ENCODE results near the gene CMTM7. TPM values are rescaled to one million over a fixed set of nuclear protein-coding genes. Genes with fewer than 3 reads are reported as not detected.

CMTM7 gene
- total and polyA plus RNA-seq, 10 of the 15 experiments (the other 5 are each of a cell fraction or from before 2014, with no cell fraction given), result 3.7 to 36.4 (median 14.7) TPM

GRCh38 chr3:32452009-32452408 lies 60.4 kb downstream of the CMTM7 start:
- in situ Hi-C loops (cut with MboI) (no loop called here), intact Hi-C loops (cut with micrococcal nuclease; ENCODE audit: unreplicated experiment) (no loop called here)
- SMC1A ChIA-PET (ENCODE audit: uncharacterized antibody, unreplicated experiment), result interaction anchor here (1.2 to 9.0 kb wide), 5 partner anchors 12 to 77 kb away, joined by 3 to 119 read pairs (median 4); no protein-coding TSS in a partner anchor
- Histone ChIP-seq H3K9ac (ENCODE audit: control insufficient read depth, insufficient read depth, low read length) (no peak overlapping the region), H3K79me2 (ENCODE audit: control insufficient read depth, insufficient read depth, low read length) (no peaks in the 10 kb centered on the region), H3K4me3 (no peak overlapping the region), H4K20me1 (ENCODE audit: control insufficient read depth, insufficient read depth) (no peaks in the 10 kb centered on the region), H3K9me3 (replicated peaks; ENCODE audit: control insufficient read depth, insufficient read depth, low read length) (no peaks in the 10 kb centered on the region), H3K4me2 (ENCODE audit: control insufficient read depth, insufficient read depth) (no peak overlapping the region), H3K4me1 (ENCODE audit: control insufficient read depth, insufficient read depth, low read length) (peaks cover 16% of the 10 kb centered on the region), H3K27ac (ENCODE audit: control insufficient read depth, insufficient read depth) (no peak overlapping the region), H3K27me3 (replicated peaks in 1 of 2; ENCODE audit: control insufficient read depth in 2 of 2, insufficient read depth in 2 of 2, low read length in 1 of 2) (no peaks in the 10 kb centered on the region; a peak in 1 of 4 replicates), H2AFZ (ENCODE audit: control insufficient read depth, low read depth, low read length) (no peak overlapping the region), H3K36me3 (ENCODE audit: control insufficient read depth in 2 of 2, insufficient read depth in 2 of 2, low read length in 1 of 2) (peaks cover 0 to 4% of the 10 kb centered on the region in 2 experiments; a peak in 1 of 4 replicates)
- ATAC-seq (no peak), DNase-seq (ENCODE audit: low read depth, low spot score) (no peak), FAIRE-seq (no peak)
- CTCF ChIA-PET, result no interaction called here
- no peak for TF ChIP-seq HCFC1 (IDR thresholded peaks at IDR 0.05; ENCODE audit: low read length)
- no peak for TF ChIP-seq RBBP5 (conservative IDR thresholded peaks at IDR 0.05)
- no peak for TF ChIP-seq ATF3 (IDR thresholded peaks at IDR 0.05; ENCODE audit: borderline replicate concordance, extremely low read depth, low read depth, low read length)
- TF ChIP-seq EGR1 (IDR thresholded peaks at IDR 0.05; ENCODE audit: borderline replicate concordance in 1 of 2, low read depth in 2 of 2, low read length in 2 of 2), result no peak
- no peak for TF ChIP-seq KAT2A (conservative IDR thresholded peaks at IDR 0.05; ENCODE audit: control insufficient read depth, low read depth, low read length)
- no peak for TF ChIP-seq SP1 (IDR thresholded peaks at IDR 0.05; ENCODE audit: low read depth, low read length)
- no peak for TF ChIP-seq CBFB (IDR thresholded peaks at IDR 0.05; ENCODE audit: low read depth)
- no peak for TF ChIP-seq IRF5 (IDR thresholded peaks at IDR 0.05; ENCODE audit: borderline replicate concordance)
- no peak for TF ChIP-seq USF2 (IDR thresholded peaks at IDR 0.05; ENCODE audit: borderline replicate concordance, low read depth, low read length)
- TF ChIP-seq TARDBP (IDR thresholded peaks at IDR 0.05; ENCODE audit: borderline replicate concordance), result no peak
- TF ChIP-seq CHD1 (IDR thresholded peaks at IDR 0.05; ENCODE audit: low read depth, low read length), result no peak
- no peak for TF ChIP-seq JUND (IDR thresholded peaks at IDR 0.05; ENCODE audit: low read depth, low read length)
- no peak for TF ChIP-seq TCF12 (IDR thresholded peaks at IDR 0.05; ENCODE audit: low read depth, low read length)
- TF ChIP-seq MLLT1 (IDR thresholded peaks at IDR 0.05), result no peak
- RAD21 ChIA-PET (ENCODE audit: unreplicated experiment), result no interaction called here
- 80% methylated on average over 4 of the region's 4 CpGs for WGBS (ENCODE audit: insufficient coverage, insufficient replicate concordance, low lambda C conversion rate, missing lambda C conversion rate)
- POLR2A ChIA-PET, result interaction anchor here (0.6 kb wide), 1 partner anchor 250 kb away, joined by 3 read pairs; no protein-coding TSS in a partner anchor
- BruUV-seq (replicated peaks), result no TSS peak
